ENCODE measurements around the gene VWCE. TPM values are rescaled to one million over a fixed set of nuclear protein-coding genes. Genes with fewer than 3 reads are reported as not detected.

Gene VWCE
- total and polyA plus RNA-seq, 10 of the 15 experiments (the other 5 are each of a cell fraction or from before 2014, with no cell fraction given): 0.10 to 4.9 (median 2.4) TPM

GRCh38 chr11:61266602-61267001 lies 28.5 kb downstream of the VWCE start:
- POLR2A ChIA-PET: no interaction called here
- Histone ChIP-seq H3K4me2 (ENCODE audit: control insufficient read depth, insufficient read depth) (no peak overlapping the region), H3K9ac (ENCODE audit: control insufficient read depth, insufficient read depth, low read length) (no peak overlapping the region), H4K20me1 (ENCODE audit: control insufficient read depth, insufficient read depth) (no peaks in the 10 kb centered on the region), H3K36me3 (ENCODE audit: control insufficient read depth in 2 of 2, insufficient read depth in 2 of 2, low read length in 1 of 2) (no peaks in the 10 kb centered on the region; a peak in 1 of 4 replicates), H3K79me2 (ENCODE audit: control insufficient read depth, insufficient read depth, low read length) (no peaks in the 10 kb centered on the region), H2AFZ (ENCODE audit: control insufficient read depth, low read depth, low read length) (no peak overlapping the region), H3K27me3 (replicated peaks in 1 of 2; ENCODE audit: control insufficient read depth in 2 of 2, insufficient read depth in 2 of 2, low read length in 1 of 2) (no peaks in the 10 kb centered on the region), H3K9me3 (replicated peaks; ENCODE audit: control insufficient read depth, insufficient read depth, low read length) (no peaks in the 10 kb centered on the region), H3K27ac (ENCODE audit: control insufficient read depth, insufficient read depth) (no peak overlapping the region), H3K4me3 (no peak overlapping the region), H3K4me1 (ENCODE audit: control insufficient read depth, insufficient read depth, low read length) (no peaks in the 10 kb centered on the region)
- no peak for ATAC-seq
- intact Hi-C loops (cut with micrococcal nuclease; ENCODE audit: unreplicated experiment): no loop called here
- RAD21 ChIA-PET (ENCODE audit: unreplicated experiment): no interaction called here
- TF ChIP-seq NFYA (IDR thresholded peaks at IDR 0.05; ENCODE audit: borderline replicate concordance, low read depth, low read length): no peak
- TF ChIP-seq BACH1 (IDR thresholded peaks at IDR 0.05; ENCODE audit: borderline replicate concordance): no peak
- no peak for TF ChIP-seq EED (IDR thresholded peaks at IDR 0.05; ENCODE audit: low read depth)
- BruUV-seq (replicated peaks): no TSS peak
- DNase-seq (ENCODE audit: low read depth, low spot score): no peak
- in situ Hi-C loops (cut with MboI): loop anchor here (5.0 kb wide), 1 partner anchor 74 kb away; no protein-coding TSS in a partner anchor
- FAIRE-seq: no peak
- 55% methylated on average over 4 of the region's 4 CpGs for WGBS (ENCODE audit: insufficient coverage, insufficient replicate concordance, low lambda C conversion rate, missing lambda C conversion rate)
- CTCF ChIA-PET: interaction anchor here (1.5 kb wide), 1 partner anchor 168 kb away, joined by 3 read pairs; no protein-coding TSS in a partner anchor
- SMC1A ChIA-PET (ENCODE audit: uncharacterized antibody, unreplicated experiment): no interaction called here

GRCh38 chr11:61265357-61265756 lies 29.8 kb downstream of the VWCE start:
- Histone ChIP-seq H3K79me2 (ENCODE audit: control insufficient read depth, insufficient read depth, low read length) (no peaks in the 10 kb centered on the region), H3K4me3 (no peak overlapping the region), H3K36me3 (ENCODE audit: control insufficient read depth in 2 of 2, insufficient read depth in 2 of 2, low read length in 1 of 2) (no peaks in the 10 kb centered on the region; a peak in 1 of 4 replicates), H3K27ac (ENCODE audit: control insufficient read depth, insufficient read depth) (no peak overlapping the region), H4K20me1 (ENCODE audit: control insufficient read depth, insufficient read depth) (no peaks in the 10 kb centered on the region), H3K4me2 (ENCODE audit: control insufficient read depth, insufficient read depth) (no peak overlapping the region), H3K4me1 (ENCODE audit: control insufficient read depth, insufficient read depth, low read length) (no peaks in the 10 kb centered on the region), H3K9me3 (replicated peaks; ENCODE audit: control insufficient read depth, insufficient read depth, low read length) (no peaks in the 10 kb centered on the region), H3K9ac (ENCODE audit: control insufficient read depth, insufficient read depth, low read length) (no peak overlapping the region), H3K27me3 (replicated peaks in 1 of 2; ENCODE audit: control insufficient read depth in 2 of 2, insufficient read depth in 2 of 2, low read length in 1 of 2) (no peaks in the 10 kb centered on the region), H2AFZ (ENCODE audit: control insufficient read depth, low read depth, low read length) (no peak overlapping the region)
- ChIA-PET RAD21 (ENCODE audit: unreplicated experiment) (no interaction called here), CTCF (interaction anchor here (1.1 to 1.5 kb wide), 2 partner anchors 12 to 170 kb away, joined by 3 read pairs; no protein-coding TSS in a partner anchor), POLR2A (no interaction called here), SMC1A (ENCODE audit: uncharacterized antibody, unreplicated experiment) (no interaction called here)
- WGBS (ENCODE audit: insufficient coverage, insufficient replicate concordance, low lambda C conversion rate, missing lambda C conversion rate): 65% methylated on average over 14 of the region's 14 CpGs
- in situ Hi-C loops (cut with MboI) (loop anchor here (5.0 kb wide), 1 partner anchor 73 kb away; no protein-coding TSS in a partner anchor), intact Hi-C loops (cut with micrococcal nuclease; ENCODE audit: unreplicated experiment) (no loop called here)
- DNase-seq (ENCODE audit: low read depth, low spot score): no peak
- FAIRE-seq: no peak
- ATAC-seq: no peak
- no TSS peak for BruUV-seq (replicated peaks)
- TF ChIP-seq NFYA (IDR thresholded peaks at IDR 0.05; ENCODE audit: borderline replicate concordance, low read depth, low read length) (no peak), JUND (IDR thresholded peaks at IDR 0.05; ENCODE audit: low read depth, low read length) (no peak), RAD51 (IDR thresholded peaks at IDR 0.05) (no peak), RELA (IDR thresholded peaks at IDR 0.05; ENCODE audit: borderline replicate concordance, partially characterized antibody) (no peak), TBL1XR1 (IDR thresholded peaks at IDR 0.05; ENCODE audit: low read depth, low read length) (no peak), ETV6 (conservative IDR thresholded peaks at IDR 0.05 in 1 of 2, IDR thresholded peaks at IDR 0.05 in 1 of 2; ENCODE audit: borderline replicate concordance in 1 of 2, low read depth in 1 of 2) (no peak), SMC3 (IDR thresholded peaks at IDR 0.05; ENCODE audit: borderline replicate concordance, low read length) (no peak), HCFC1 (IDR thresholded peaks at IDR 0.05; ENCODE audit: low read length) (no peak), E4F1 (IDR thresholded peaks at IDR 0.05; ENCODE audit: borderline replicate concordance, partially characterized antibody) (no peak)
